ENCODE data around the gene DISC1.

DNA sequence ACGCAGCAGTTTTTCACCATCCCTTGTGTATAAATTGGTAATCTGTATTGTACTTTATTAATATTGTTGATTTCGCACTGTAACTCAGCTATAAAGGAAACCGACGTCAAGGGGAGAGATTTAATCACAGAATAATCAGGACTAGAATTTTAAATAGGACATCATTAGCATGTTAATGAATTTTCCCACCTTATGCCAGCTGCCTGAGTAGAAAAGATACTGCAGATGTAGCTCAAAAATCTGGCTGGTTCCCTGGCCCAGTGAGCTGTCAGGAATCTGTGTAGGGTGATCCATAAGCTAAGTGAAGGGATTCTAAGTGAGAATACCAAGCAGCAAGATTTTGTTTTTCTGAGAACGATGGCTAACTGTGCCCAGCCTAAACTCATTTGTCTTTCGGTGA, 195.5 kb downstream of the DISC1 start:
- TF ChIP-seq, protein P1, sequence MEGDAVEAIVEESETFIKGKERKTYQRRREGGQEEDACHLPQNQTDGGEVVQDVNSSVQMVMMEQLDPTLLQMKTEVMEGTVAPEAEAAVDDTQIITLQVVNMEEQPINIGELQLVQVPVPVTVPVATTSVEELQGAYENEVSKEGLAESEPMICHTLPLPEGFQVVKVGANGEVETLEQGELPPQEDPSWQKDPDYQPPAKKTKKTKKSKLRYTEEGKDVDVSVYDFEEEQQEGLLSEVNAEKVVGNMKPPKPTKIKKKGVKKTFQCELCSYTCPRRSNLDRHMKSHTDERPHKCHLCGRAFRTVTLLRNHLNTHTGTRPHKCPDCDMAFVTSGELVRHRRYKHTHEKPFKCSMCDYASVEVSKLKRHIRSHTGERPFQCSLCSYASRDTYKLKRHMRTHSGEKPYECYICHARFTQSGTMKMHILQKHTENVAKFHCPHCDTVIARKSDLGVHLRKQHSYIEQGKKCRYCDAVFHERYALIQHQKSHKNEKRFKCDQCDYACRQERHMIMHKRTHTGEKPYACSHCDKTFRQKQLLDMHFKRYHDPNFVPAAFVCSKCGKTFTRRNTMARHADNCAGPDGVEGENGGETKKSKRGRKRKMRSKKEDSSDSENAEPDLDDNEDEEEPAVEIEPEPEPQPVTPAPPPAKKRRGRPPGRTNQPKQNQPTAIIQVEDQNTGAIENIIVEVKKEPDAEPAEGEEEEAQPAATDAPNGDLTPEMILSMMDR (conservative IDR thresholded peaks at IDR 0.05) = no peak
- no peak for TF ChIP-seq ZFX (IDR thresholded peaks at IDR 0.05)
